ENCODE data around the gene PABPN1L. TPM values are rescaled to one million over a fixed set of nuclear protein-coding genes. Genes with fewer than 3 reads are reported as not detected.

PABPN1L gene
- total RNA-seq, 1 donor from 2014 or later = 0.46 TPM

GRCh38 chr16:88822281-88823040, 44.0 kb downstream of the PABPN1L start:
- Mint-ChIP-seq H3K27ac (no peak overlapping the region), H3K4me1 (ENCODE audit: low read depth) (no peaks in the 10 kb centered on the region), H3K27me3 (no peaks in the 10 kb centered on the region), H3K4me3 (ENCODE audit: low read depth) (no peak overlapping the region), H3K9me3 (ENCODE audit: low read depth) (no peaks in the 10 kb centered on the region), H3K36me3 (ENCODE audit: insufficient read depth) (no peaks in the 10 kb centered on the region)
- no peak for DNase-seq (ENCODE audit: low spot score, unreplicated experiment)
- no peak for TF ChIP-seq CTCF (IDR thresholded peaks at IDR 0.05; ENCODE audit: unreplicated experiment)

GRCh38 chr16:88821168-88821850, 45.2 kb downstream of the PABPN1L start:
- DNase-seq (ENCODE audit: low spot score, unreplicated experiment) = no peak
- Mint-ChIP-seq H3K4me3 (ENCODE audit: low read depth) (no peak overlapping the region), H3K36me3 (ENCODE audit: insufficient read depth) (no peaks in the 10 kb centered on the region), H3K27me3 (no peaks in the 10 kb centered on the region), H3K4me1 (ENCODE audit: low read depth) (no peaks in the 10 kb centered on the region), H3K9me3 (ENCODE audit: low read depth) (no peaks in the 10 kb centered on the region), H3K27ac (no peak overlapping the region)
- no peak for TF ChIP-seq CTCF (IDR thresholded peaks at IDR 0.05; ENCODE audit: unreplicated experiment)

- no peaks in the 10 kb centered on the region for H3K27me3 Mint-ChIP-seq
- no peak overlapping the region for H3K27ac Mint-ChIP-seq
- no peaks in the 10 kb centered on the region for H3K4me1 Mint-ChIP-seq (ENCODE audit: low read depth)
- DNase-seq (ENCODE audit: low spot score, unreplicated experiment) = no peak
- H3K36me3 Mint-ChIP-seq (ENCODE audit: insufficient read depth) = no peaks in the 10 kb centered on the region
- no peak for TF ChIP-seq CTCF (IDR thresholded peaks at IDR 0.05; ENCODE audit: unreplicated experiment)
- no peak overlapping the region for H3K4me3 Mint-ChIP-seq (ENCODE audit: low read depth)
- H3K9me3 Mint-ChIP-seq (ENCODE audit: low read depth) = no peaks in the 10 kb centered on the region
Observed at GRCh38 chr16:88820385-88821025, 46.0 kb downstream of the PABPN1L start.

GRCh38 chr16:88819126-88819525, 47.3 kb downstream of the PABPN1L start:
- H3K4me3 Mint-ChIP-seq (ENCODE audit: low read depth) = no peak overlapping the region

More at GRCh38 chr16:88819126-88819525, 47.3 kb downstream of the PABPN1L start:
- no peak for TF ChIP-seq CTCF (IDR thresholded peaks at IDR 0.05; ENCODE audit: unreplicated experiment)
- Mint-ChIP-seq H3K27me3 (no peaks in the 10 kb centered on the region), H3K36me3 (ENCODE audit: insufficient read depth) (no peaks in the 10 kb centered on the region), H3K27ac (no peak overlapping the region), H3K4me1 (ENCODE audit: low read depth) (no peaks in the 10 kb centered on the region), H3K9me3 (ENCODE audit: low read depth) (no peaks in the 10 kb centered on the region)
- DNase-seq (ENCODE audit: low spot score, unreplicated experiment) = no peak
